GM12873 (cell line): Measurements from ENCODE around the gene SLC17A2.

Source experiments
- CTCF ChIP-seq: IDR thresholded peaks from 2 replicates; pipeline ENCODE4 v1.5.1; 2012; ENCODE audit warnings: low read depth, mild to moderate bottlenecking, moderate library complexity, low read length, control low read depth; ENCODE audit not compliant: insufficient read depth; ENCODE audit errors: missing control alignments

The SLC17A2 gene

DNA sequence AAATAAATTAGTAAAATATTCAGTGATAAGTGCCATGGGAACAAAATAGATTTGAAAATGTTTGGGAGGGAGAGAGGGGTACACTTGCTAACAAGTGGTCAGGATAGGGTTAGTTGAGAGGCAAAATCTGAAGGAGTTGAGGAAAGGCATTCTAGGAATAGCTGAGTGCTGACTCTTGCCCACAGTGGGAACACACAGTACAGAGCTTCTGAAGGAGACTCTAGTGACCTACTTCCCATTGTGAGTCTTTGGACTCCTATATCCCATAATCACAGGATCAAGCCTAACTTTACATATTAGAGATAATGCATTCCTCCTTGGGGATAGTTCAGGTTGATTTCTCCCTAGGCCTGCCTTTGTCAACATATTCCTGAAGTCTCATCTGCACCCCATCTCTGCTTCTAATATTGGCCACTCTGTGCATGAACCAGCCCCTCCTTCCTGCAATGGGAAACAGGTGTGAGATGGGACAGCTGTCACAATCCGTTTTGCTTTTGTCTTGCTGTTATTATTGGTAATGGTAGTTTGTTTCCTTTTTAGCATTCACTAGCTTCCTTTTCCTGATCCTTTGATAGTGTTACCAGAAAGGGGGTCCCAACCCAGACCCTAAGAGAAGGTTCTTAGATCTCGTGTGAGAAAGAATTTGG is 29.5 kb upstream of the SLC17A2 start:
- no peak for TF ChIP-seq CTCF

- no peak for TF ChIP-seq CTCF
Observed at GRCh38 chr6:25958700-25959162, 28.2 kb upstream of the SLC17A2 start.

DNA sequence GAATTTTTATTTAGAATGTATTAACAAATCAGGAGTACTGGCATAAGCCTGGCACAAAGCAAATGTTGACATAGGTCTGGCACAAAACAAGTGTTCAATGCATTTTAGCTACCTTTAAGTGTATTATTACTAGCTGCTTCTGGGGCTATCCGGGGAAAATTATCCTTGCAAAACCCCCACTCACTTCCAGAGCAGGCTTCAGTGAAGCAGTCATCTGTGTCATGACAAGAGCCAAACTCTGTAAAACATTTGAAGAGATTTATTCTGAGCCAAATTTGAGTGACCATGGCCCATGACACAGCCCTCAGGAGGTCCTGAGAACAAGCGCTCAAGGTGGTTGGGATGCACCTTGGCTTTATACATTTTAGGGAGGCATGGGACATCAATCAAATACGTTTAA is 25.7 kb upstream of the SLC17A2 start:
- TF ChIP-seq CTCF, result no peak

DNA sequence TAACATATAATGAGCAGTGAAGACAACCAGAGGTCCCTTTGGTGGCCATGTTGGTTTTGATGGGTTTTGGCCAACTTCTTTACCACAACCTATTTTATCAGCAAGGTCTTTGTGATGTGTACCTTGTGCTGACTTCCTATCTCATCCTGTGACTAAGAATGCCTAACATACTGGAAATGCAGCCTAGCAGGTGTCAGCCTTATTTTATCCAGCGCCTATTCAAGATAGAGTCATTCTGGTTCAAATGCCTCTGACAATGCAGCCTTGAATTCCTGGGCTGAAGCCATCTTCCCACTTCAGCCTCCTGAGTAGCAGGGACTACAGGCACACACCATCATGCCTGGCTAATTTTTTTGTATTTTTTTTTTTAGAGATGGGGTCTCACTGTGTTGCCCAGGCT is 24.3 kb upstream of the SLC17A2 start:
- no peak for TF ChIP-seq CTCF

- no peak for TF ChIP-seq CTCF
Observed at GRCh38 chr6:25953733-25954132, 23.2 kb upstream of the SLC17A2 start.

DNA sequence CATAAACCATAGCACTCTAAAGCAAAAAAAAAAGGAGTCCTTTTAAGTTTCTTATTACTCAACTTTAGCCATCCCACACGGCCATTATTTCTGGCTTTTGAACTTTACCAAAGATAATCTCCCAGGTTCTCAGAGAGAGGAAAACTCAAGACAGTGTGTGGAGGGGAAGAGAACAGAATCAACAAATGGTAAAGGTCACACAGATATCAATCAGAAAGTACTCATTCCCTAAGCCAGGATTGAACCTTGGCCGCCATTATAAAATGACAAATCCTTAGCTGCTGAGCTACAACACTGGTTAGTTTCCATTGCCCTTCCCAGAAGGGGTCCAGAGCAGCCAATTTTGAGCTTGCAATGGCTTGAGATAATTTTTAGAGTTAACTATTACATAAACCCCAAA is 22.0 kb upstream of the SLC17A2 start:
- TF ChIP-seq CTCF, result no peak

- no peak for TF ChIP-seq CTCF
Observed at GRCh38 chr6:25951296-25952032, 21.0 kb upstream of the SLC17A2 start.
